K562 (cell line): ENCODE measurements around the gene OR2V2. TPM values are rescaled to one million over a fixed set of nuclear protein-coding genes. Genes with fewer than 3 reads are reported as not detected.

Experiments used
- CBFA2T2 ChIP-seq: fragments of 450-650 bp; conservative IDR thresholded peaks from 2 replicates; pipeline ENCODE4 v1.6.1; 2017; ENCODE audit warnings: mild to moderate bottlenecking
- CREB3L1 ChIP-seq: fragments of 450-650 bp; IDR thresholded peaks from 2 replicates; pipeline ENCODE4 v1.6.1; 2014; ENCODE audit warnings: low read depth, mild to moderate bottlenecking, moderate library complexity, borderline replicate concordance
- E4F1 ChIP-seq: fragments of 250-450 bp; sonication (Bioruptor Pico); IDR thresholded peaks from 2 replicates; pipeline ENCODE4 v1.5.0; 2021; ENCODE audit warnings: mild to moderate bottlenecking, borderline replicate concordance
- ELF1 ChIP-seq: fragments of 200-800 bp; sonication (Bioruptor generic); IDR thresholded peaks from 2 replicates; pipeline ENCODE4 v1.6.1; 2016; ENCODE audit warnings: missing genetic modification characterization, missing compliant biosample characterization
- FUS ChIP-seq: fragments of 200-400 bp; formaldehyde crosslinking; optimal IDR thresholded peaks from 2 replicates; pipeline ENCODE3; 2017; ENCODE audit warnings: low read depth, low read length
- HIVEP1 ChIP-seq: fragments of 250-450 bp; sonication (Bioruptor Pico); IDR thresholded peaks from 2 replicates; pipeline ENCODE4 v1.4.0; 2020; ENCODE audit warnings: mild to moderate bottlenecking
- MAX ChIP-seq: sonication (generic); formaldehyde crosslinking; IDR thresholded peaks from 2 replicates; pipeline ENCODE4 v1.9.0; 2022; ENCODE audit warnings: mild to moderate bottlenecking, missing genetic modification reagents
- MCM3 ChIP-seq: fragments of 450-650 bp; IDR thresholded peaks from 2 replicates; pipeline ENCODE4 v1.6.1; 2016
- NR2C2 ChIP-seq, 2 experiments: fragments of 200-800 bp in 1 of 2; sonication (Bioruptor generic) in 1 of 2; sonication (generic) in 1 of 2; formaldehyde crosslinking in 1 of 2; IDR thresholded peaks; 2 replicates each; pipeline versions ENCODE4 v1.6.1 to v1.8.0; 2016 to 2022; ENCODE audit warnings: mild to moderate bottlenecking in 1 of 2, missing compliant biosample characterization in 1 of 2, missing genetic modification characterization in 1 of 2, missing genetic modification reagents in 1 of 2
- PCBP1 ChIP-seq: fragments of 200-400 bp; formaldehyde crosslinking; IDR thresholded peaks from 2 replicates; pipeline ENCODE4 v1.6.1; 2018; ENCODE audit warnings: mild to moderate bottlenecking, low read depth, low read length; ENCODE audit not compliant: poor library complexity, severe bottlenecking
- POLR2AphosphoS2 ChIP-seq: IDR thresholded peaks from 2 replicates; pipeline ENCODE4 v1.6.1; 2012; ENCODE audit warnings: low read length, improper control_type of control experiment
- PTBP1 ChIP-seq: fragments of 200-400 bp; formaldehyde crosslinking; IDR thresholded peaks from 2 replicates; pipeline ENCODE4 v1.6.1; 2017; ENCODE audit warnings: low read depth, low read length
- PTTG1 ChIP-seq: fragments of 450-650 bp; IDR thresholded peaks from 2 replicates; pipeline ENCODE4 v1.6.1; 2016; ENCODE audit warnings: low read depth, mild to moderate bottlenecking, missing genetic modification characterization, missing compliant biosample characterization
- RNF2 ChIP-seq: sonication (generic); IDR thresholded peaks from 2 replicates; pipeline ENCODE4 v1.6.1; 2016
- RNF219 ChIP-seq: fragments of 250-450 bp; sonication (Bioruptor Pico); IDR thresholded peaks from 2 replicates; pipeline ENCODE4 v1.5.0; 2022; ENCODE audit warnings: mild to moderate bottlenecking
- SIN3A ChIP-seq, 2 experiments: fragments of 150-350 bp in 1 of 2; IDR thresholded peaks; 2 replicates each; pipeline ENCODE4 v1.6.1; 2011 to 2016; ENCODE audit warnings: borderline replicate concordance in 2 of 2, low read depth in 2 of 2, low read length in 2 of 2, mild to moderate bottlenecking in 2 of 2, moderate library complexity in 2 of 2; ENCODE audit not compliant: control insufficient read depth in 1 of 2
- SRF ChIP-seq, 2 experiments: fragments of 250-450, 450-650 bp in 1 of 2; sonication (Bioruptor Pico) in 1 of 2; sonication (generic) in 1 of 2; formaldehyde crosslinking; IDR thresholded peaks; 2 replicates each; pipeline versions ENCODE4 v1.5.0 to v1.5.1; 2020 to 2022; ENCODE audit warnings: mild to moderate bottlenecking in 1 of 2, missing genetic modification reagents in 1 of 2
- SUPT5H ChIP-seq: fragments of 450-650 bp; IDR thresholded peaks from 2 replicates; pipeline ENCODE4 v1.6.1; 2016
- TCF3 ChIP-seq: sonication (generic); formaldehyde crosslinking; IDR thresholded peaks from 2 replicates; pipeline ENCODE4 v1.4.0; 2020; ENCODE audit warnings: mild to moderate bottlenecking, missing genetic modification reagents
- TRIM24 ChIP-seq, 2 experiments: fragments of 450-650 bp; IDR thresholded peaks; 2 replicates each; pipeline ENCODE4 v1.6.1; 2016
- ZFP36 ChIP-seq: fragments of 150-350 bp; IDR thresholded peaks from 2 replicates; pipeline ENCODE4 v1.6.1; 2018; ENCODE audit warnings: low read length, low read depth; ENCODE audit not compliant: partially characterized antibody
- ZNF311 ChIP-seq: fragments of 250-450 bp; sonication (Bioruptor Pico); IDR thresholded peaks from 2 replicates; pipeline ENCODE4 v1.4.0; 2020; ENCODE audit warnings: mild to moderate bottlenecking, moderate library complexity
- ZNF408 ChIP-seq: fragments of 250-450 bp; sonication (Bioruptor Pico); IDR thresholded peaks from 2 replicates; pipeline ENCODE4 v1.4.0; 2020; ENCODE audit warnings: low read depth, mild to moderate bottlenecking, moderate library complexity
- polyA plus RNA-seq, 8 experiments: library from polyadenylated mRNA; depleted of rRNA in 4 of 8; stranded (reverse) in 5 of 8; unstranded in 3 of 8; fragments of >200 nt; fragmentation: Nextera tagmentation in 2 of 8; fragmentation: Illumina TruSeq in 1 of 8; extraction: Ambion mirVana in 2 of 8; extraction: Trizol in 1 of 8; gene quantifications; 2 replicates each; pipeline versions ENCODE4 v1.2.1 to v1.2.3, GENCODE V29; 2011 to 2014; ENCODE audit warnings: inconsistent platforms in 1 of 8, missing spikeins in 1 of 8
- total RNA-seq, 7 experiments: library from RNA; depleted of rRNA in 6 of 7; stranded (reverse); fragments of >200 nt in 6 of 7; fragmentation: Illumina TruSeq in 2 of 7; extraction: Trizol in 2 of 7; gene quantifications; 2 replicates each; pipeline versions ENCODE4 v1.2.1 to v1.2.3, GENCODE V29; 2011 to 2021; ENCODE audit warnings: low replicate concordance in 1 of 7

Gene OR2V2
- total and polyA plus RNA-seq, 9 of the 15 experiments (the other 6 are each of a cell fraction or from before 2014, with no cell fraction given), result 0.01 TPM; not detected in 8

- TF ChIP-seq CREB3L1 (no peak), ZNF311 (no peak), MCM3 (no peak), RNF2 (peak; percentile 30; the same call in 1 of the 2 replicates), TRIM24 (IDR thresholded peaks at IDR 0.05) (no peak), PCBP1 (no peak), E4F1 (CRISPR knock-in tag) (no peak), SIN3A (IDR thresholded peaks at IDR 0.05; ENCODE audit: borderline replicate concordance in 2 of 2, control insufficient read depth in 1 of 2, low read depth in 2 of 2, low read length in 2 of 2) (0 out of 4 replicates have a peak, but pooled peaks of 1 of the 2 experiments have one; percentile 23), HIVEP1 (no peak), MAX (CRISPR knock-in tag) (no peak), TCF3 (CRISPR knock-in tag) (no peak), FUS (no peak), PTTG1 (tag) (no peak), RNF219 (CRISPR knock-in tag) (no peak), NR2C2 (CRISPR knock-in tag; IDR thresholded peaks at IDR 0.05) (peak; percentile 14; the same call in 1 of the 2 replicates), NR2C2 (tag; IDR thresholded peaks at IDR 0.05) (no peak), POLR2AphosphoS2 (no peak), ZFP36 (no peak), ELF1 (tag) (peak; percentile 58; the same call in 1 of the 2 replicates), SUPT5H (no peak), PTBP1 (no peak), CBFA2T2 (no peak), ZNF408 (no peak), SRF (CRISPR knock-in tag; IDR thresholded peaks at IDR 0.05) (peak in 1 of 2 experiments; percentile 83; a peak in 1 of 4 replicates)
These were observed 41.4 kb downstream of the OR2V2 start (continued) for GRCh38 chr5:181188700-181189362.
